Keratinocyte (primary cell): ENCODE results near the gene RNF144A. TPM values are rescaled to one million over a fixed set of nuclear protein-coding genes. Genes with fewer than 3 reads are reported as not detected.

Experiments
- DNase-seq: peaks from one replicate; pipeline ENCODE4 v3.0.0-alpha.2; 2011; ENCODE audit warnings: low read depth, missing footprints, low spot score
- FAIRE-seq: peaks from 2 replicates; lab custom pipeline; 2011; peaks lifted over from hg19 to GRCh38; lab: Jason Lieb, UNC
- H2AFZ ChIP-seq: 2 replicates; pipeline ENCODE4 v1.6.0; 2012; ENCODE audit warnings: low read length, control low read depth, inconsistent platforms; ENCODE audit not compliant: control insufficient read depth
- H3K27ac ChIP-seq: 2 replicates; pipeline ENCODE4 v1.5.1; 2011; ENCODE audit warnings: low read length; ENCODE audit not compliant: control insufficient read depth, insufficient read depth
- H3K27me3 ChIP-seq: 3 replicates; pipeline ENCODE4 v1.6.0; 2011; ENCODE audit warnings: low read length; ENCODE audit not compliant: control insufficient read depth, insufficient read depth; ENCODE audit errors: extremely low read depth
- H3K36me3 ChIP-seq, 2 experiments: 2 replicates in 1 of 2; 3 replicates in 1 of 2; pipeline ENCODE4 v1.5.1; 2011; ENCODE audit warnings: low read length in 2 of 2, mild to moderate bottlenecking in 1 of 2; ENCODE audit not compliant: control insufficient read depth in 2 of 2, insufficient read depth in 2 of 2; ENCODE audit errors: extremely low read depth in 1 of 2
- H3K4me1 ChIP-seq: 3 replicates; pipeline ENCODE4 v1.5.1; 2011; ENCODE audit warnings: low read length; ENCODE audit not compliant: control insufficient read depth, insufficient read depth; ENCODE audit errors: extremely low read depth
- H3K4me2 ChIP-seq: 3 replicates; pipeline ENCODE4 v1.6.0; 2011; ENCODE audit warnings: low read depth, low read length; ENCODE audit not compliant: control insufficient read depth, insufficient read depth; ENCODE audit errors: extremely low read depth
- H3K4me3 ChIP-seq, 3 experiments: fragments of 200-600 bp in 1 of 3; sonication (generic) in 1 of 3; 2 replicates in 2 of 3; 3 replicates in 1 of 3; pipeline ENCODE4 v1.5.1; 2011 to 2016; ENCODE audit warnings: low read length in 3 of 3, mild to moderate bottlenecking in 3 of 3, control low read depth in 2 of 3, inconsistent platforms in 1 of 3, low read depth in 1 of 3, mixed read lengths in 1 of 3, mixed run types in 1 of 3, moderate library complexity in 1 of 3; ENCODE audit not compliant: control insufficient read depth in 2 of 3, insufficient read depth in 2 of 3; ENCODE audit errors: extremely low read depth in 1 of 3
- H3K79me2 ChIP-seq: 2 replicates; pipeline ENCODE4 v1.6.0; 2012; ENCODE audit warnings: low read length; ENCODE audit not compliant: control insufficient read depth, insufficient read depth
- H3K9ac ChIP-seq: 3 replicates; pipeline ENCODE4 v1.6.0; 2011; ENCODE audit warnings: low read length; ENCODE audit not compliant: control insufficient read depth, insufficient read depth; ENCODE audit errors: extremely low read depth
- H3K9me1 ChIP-seq: 3 replicates; pipeline ENCODE4 v1.6.0; 2011; ENCODE audit warnings: low read length; ENCODE audit not compliant: control insufficient read depth, insufficient read depth; ENCODE audit errors: extremely low read depth
- H3K9me3 ChIP-seq: 2 replicates; pipeline ENCODE4 v1.5.1; 2012; ENCODE audit warnings: low read depth, low read length; ENCODE audit not compliant: control insufficient read depth
- H4K20me1 ChIP-seq: 3 replicates; pipeline ENCODE4 v1.6.0; 2011; ENCODE audit warnings: low read length; ENCODE audit not compliant: control insufficient read depth, insufficient read depth; ENCODE audit errors: extremely low read depth
- CTCF ChIP-seq, 3 experiments: IDR thresholded peaks in 1 of 3; conservative IDR thresholded peaks in 1 of 3; optimal IDR thresholded peaks in 1 of 3; 2 replicates in 2 of 3; 3 replicates in 1 of 3; pipeline versions ENCODE3 to v1.5.1; 2011; ENCODE audit warnings: low read length in 3 of 3, mild to moderate bottlenecking in 3 of 3, moderate library complexity in 2 of 3, control low read depth in 1 of 3, inconsistent platforms in 1 of 3; ENCODE audit not compliant: insufficient read depth in 2 of 3; ENCODE audit errors: extremely low read depth in 1 of 3
- EZH2 ChIP-seq: IDR thresholded peaks from one replicate; pipeline ENCODE4 v1.6.1; 2012; ENCODE audit warnings: inconsistent platforms, mild to moderate bottlenecking, low read length, moderate library complexity
- dilution Hi-C: fragments of 300-500 bp; cut with MboI; formaldehyde crosslinking; loops from one replicate; pipeline ENCODE4 v1.7.0; 2020; ENCODE audit warnings: low sequenced_read_pairs; ENCODE audit not compliant: extremely low pct_ligation_motif_present
- polyA plus RNA-seq, 5 experiments: library from polyadenylated mRNA; depleted of rRNA in 3 of 5; stranded (reverse) in 3 of 5; stranded (forward) in 1 of 5; unstranded in 1 of 5; fragments of >200 nt; gene quantifications; 1 replicate in 1 of 5; 2 replicates in 3 of 5; 3 replicates in 1 of 5; pipeline versions ENCODE4 v1.2.1 to v1.2.3, GENCODE V29; 2011 to 2012; ENCODE audit warnings: missing spikeins in 2 of 5, low read depth in 1 of 5, low replicate concordance in 1 of 5

The RNF144A gene
- polyA plus RNA-seq, 1 donor (not counting 4 experiments of a cell fraction or from before 2014, with no cell fraction given): 1.4 TPM

DNA sequence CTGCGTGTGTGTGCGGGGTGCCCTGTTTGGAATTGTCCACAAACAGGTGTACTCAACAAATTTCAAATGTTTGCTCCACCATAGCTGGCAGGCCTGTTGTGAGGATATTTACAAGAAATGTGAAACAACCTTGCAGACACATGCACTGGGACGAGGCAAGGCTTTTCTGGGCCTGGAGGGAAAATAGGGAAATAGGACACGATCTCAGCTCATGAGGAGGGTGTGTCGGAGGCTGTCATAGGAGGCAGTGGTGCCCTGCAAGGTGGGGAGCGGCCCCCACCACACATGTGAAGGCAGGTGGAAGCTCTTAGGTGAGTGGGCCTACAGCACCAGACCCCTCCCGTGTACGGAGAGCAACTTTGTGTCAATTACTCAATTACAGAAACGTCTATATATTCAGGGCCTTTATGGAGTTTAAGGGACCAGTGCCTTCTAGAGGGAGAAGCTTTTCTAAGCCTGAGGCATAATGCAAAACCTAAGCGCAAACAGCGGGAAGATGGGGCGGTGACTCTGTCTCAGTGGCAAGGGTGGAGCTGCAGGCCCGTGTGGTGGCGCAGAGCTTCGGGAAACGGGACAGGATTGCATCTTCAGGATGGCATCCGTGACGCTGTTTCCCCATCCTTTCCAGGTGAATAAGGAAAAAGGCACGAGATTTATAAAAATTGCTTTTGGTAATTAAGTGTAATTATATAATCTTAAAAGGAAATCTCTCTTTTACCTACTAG, 48.0 kb downstream of the RNF144A start:
- no peaks in the 10 kb centered on the region for H3K9me3 ChIP-seq
- no peak overlapping the region for H3K4me2 ChIP-seq
- H3K9me1 ChIP-seq: no peaks in the 10 kb centered on the region
- no peaks in the 10 kb centered on the region for H3K27me3 ChIP-seq
- no peaks in the 10 kb centered on the region for H4K20me1 ChIP-seq
- no peak for TF ChIP-seq CTCF (optimal IDR thresholded peaks at IDR 0.05 in 1 of 3, IDR thresholded peaks at IDR 0.05 in 1 of 3, conservative IDR thresholded peaks at IDR 0.05 in 1 of 3; ENCODE audit: extremely low read depth in 1 of 3, insufficient read depth in 2 of 3, low read length in 3 of 3)
- no peak for TF ChIP-seq EZH2
- no peaks in the 10 kb centered on the region for H3K36me3 ChIP-seq
- no peak overlapping the region for H3K9ac ChIP-seq
- no peak overlapping the region for H2AFZ ChIP-seq
- DNase-seq: no peak
- H3K27ac ChIP-seq: no peak overlapping the region
- no peak overlapping the region for H3K4me3 ChIP-seq
- no peaks in the 10 kb centered on the region for H3K79me2 ChIP-seq
- H3K4me1 ChIP-seq: no peaks in the 10 kb centered on the region
- FAIRE-seq: no peak
- dilution Hi-C loops: no loop called here

DNA sequence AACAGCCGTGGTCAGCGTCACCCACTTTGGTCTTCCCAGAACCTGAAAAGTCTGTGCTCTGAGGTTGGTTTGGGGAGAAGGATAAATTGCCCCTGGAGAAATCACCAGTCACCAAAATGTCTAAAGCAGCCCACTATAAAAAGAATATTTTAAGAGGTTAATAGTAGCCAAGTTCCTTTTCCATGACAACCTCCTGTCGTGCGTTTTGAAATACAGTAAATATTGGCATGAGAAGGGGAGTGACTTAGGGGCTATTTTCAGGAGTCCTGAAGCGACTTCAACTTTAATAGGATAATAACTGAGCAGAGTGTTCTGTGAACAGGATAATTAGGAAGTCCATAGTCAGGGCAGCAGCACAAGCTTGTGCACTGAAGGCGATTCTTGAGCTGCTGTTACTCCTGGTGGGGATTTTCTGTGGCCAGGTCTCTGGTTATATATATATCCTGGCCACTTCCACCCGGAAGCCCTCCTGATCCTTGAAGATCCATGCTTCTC, 49.3 kb downstream of the RNF144A start:
- Histone ChIP-seq H3K4me2 (no peak overlapping the region), H3K79me2 (no peaks in the 10 kb centered on the region), H2AFZ (no peak overlapping the region), H3K27ac (no peak overlapping the region), H4K20me1 (no peaks in the 10 kb centered on the region), H3K9me1 (no peaks in the 10 kb centered on the region), H3K36me3 (no peaks in the 10 kb centered on the region), H3K9me3 (no peaks in the 10 kb centered on the region), H3K9ac (no peak overlapping the region), H3K27me3 (no peaks in the 10 kb centered on the region), H3K4me1 (no peaks in the 10 kb centered on the region), H3K4me3 (no peak overlapping the region)
- dilution Hi-C loops: no loop called here
- FAIRE-seq: no peak
- no peak for DNase-seq
- TF ChIP-seq CTCF (optimal IDR thresholded peaks at IDR 0.05 in 1 of 3, IDR thresholded peaks at IDR 0.05 in 1 of 3, conservative IDR thresholded peaks at IDR 0.05 in 1 of 3; ENCODE audit: extremely low read depth in 1 of 3, insufficient read depth in 2 of 3, low read length in 3 of 3) (no peak), EZH2 (no peak)
